ENCODE measurements around the gene KMO.

DNA sequence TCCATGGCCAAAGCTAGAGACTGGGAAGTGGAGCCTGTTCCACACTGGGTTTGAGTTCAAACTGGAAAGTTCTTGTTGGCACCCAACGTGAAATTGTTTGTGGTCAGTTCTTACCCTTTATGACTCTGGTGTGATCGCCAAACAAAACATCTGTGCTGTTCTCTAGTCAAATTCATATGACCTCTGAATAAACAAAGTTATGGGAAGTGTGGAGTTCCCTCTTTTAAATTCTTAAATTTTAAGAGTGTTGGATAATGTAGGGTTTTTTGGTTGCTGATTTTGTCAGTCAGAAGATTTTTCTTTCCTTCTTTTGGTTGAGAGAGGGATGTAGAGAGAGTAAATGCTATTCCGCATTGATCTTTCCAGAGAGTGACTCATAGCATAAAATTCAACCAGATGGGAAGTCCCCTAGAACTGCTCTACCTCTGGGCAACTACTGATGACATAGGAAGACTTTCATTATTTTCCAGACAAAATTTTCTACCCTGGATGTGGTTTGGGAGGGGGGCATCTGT, 71.6 kb downstream of the KMO start:
- TF ChIP-seq, protein P1, sequence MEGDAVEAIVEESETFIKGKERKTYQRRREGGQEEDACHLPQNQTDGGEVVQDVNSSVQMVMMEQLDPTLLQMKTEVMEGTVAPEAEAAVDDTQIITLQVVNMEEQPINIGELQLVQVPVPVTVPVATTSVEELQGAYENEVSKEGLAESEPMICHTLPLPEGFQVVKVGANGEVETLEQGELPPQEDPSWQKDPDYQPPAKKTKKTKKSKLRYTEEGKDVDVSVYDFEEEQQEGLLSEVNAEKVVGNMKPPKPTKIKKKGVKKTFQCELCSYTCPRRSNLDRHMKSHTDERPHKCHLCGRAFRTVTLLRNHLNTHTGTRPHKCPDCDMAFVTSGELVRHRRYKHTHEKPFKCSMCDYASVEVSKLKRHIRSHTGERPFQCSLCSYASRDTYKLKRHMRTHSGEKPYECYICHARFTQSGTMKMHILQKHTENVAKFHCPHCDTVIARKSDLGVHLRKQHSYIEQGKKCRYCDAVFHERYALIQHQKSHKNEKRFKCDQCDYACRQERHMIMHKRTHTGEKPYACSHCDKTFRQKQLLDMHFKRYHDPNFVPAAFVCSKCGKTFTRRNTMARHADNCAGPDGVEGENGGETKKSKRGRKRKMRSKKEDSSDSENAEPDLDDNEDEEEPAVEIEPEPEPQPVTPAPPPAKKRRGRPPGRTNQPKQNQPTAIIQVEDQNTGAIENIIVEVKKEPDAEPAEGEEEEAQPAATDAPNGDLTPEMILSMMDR (conservative IDR thresholded peaks at IDR 0.05; ENCODE audit: low read depth, low read length) = no peak
- no peak for TF ChIP-seq EZH2 (IDR thresholded peaks at IDR 0.05; ENCODE audit: low read length, unreplicated experiment)
- no peak for TF ChIP-seq EZH2phosphoT487 (IDR thresholded peaks at IDR 0.05; ENCODE audit: borderline replicate concordance, low read length)
